ENCODE results near the gene ACBD3. TPM values are rescaled to one million over a fixed set of nuclear protein-coding genes. Genes with fewer than 3 reads are reported as not detected.

ACBD3 gene
- total RNA-seq, 2 experiments from 2014 or later, result 26.5 to 28.3 TPM

GRCh38 chr1:226187019-226187322 lies 430 bp upstream of the ACBD3 start:
- H3K4me3 Mint-ChIP-seq, result peak overlapping the region; percentile 97
- no peaks in the 10 kb centered on the region for H3K27me3 Mint-ChIP-seq
- H3K4me1 ChIP-seq (ENCODE audit: insufficient read depth, low read length), result peaks cover 34% of the 10 kb centered on the region
- peaks cover 26% of the 10 kb centered on the region for H3K36me3 Mint-ChIP-seq (ENCODE audit: low read depth)
- H3K4me3 ChIP-seq (ENCODE audit: low read length), result peak overlapping the region; percentile 93
- no peak for TF ChIP-seq CTCF (IDR thresholded peaks at IDR 0.05)
- ATAC-seq (ENCODE audit: poor library complexity), result no peak
- intact Hi-C loops (cut with DNase I, micrococcal nuclease), result loop anchor here in 1 of 2 experiments (5.0 to 10.0 kb wide), 3 partner anchors 120 to 742 kb away; partner anchors contain the start of genes H3-3A and LIN9
- H3K4me1 Mint-ChIP-seq (ENCODE audit: low read depth), result peaks cover 30% of the 10 kb centered on the region
- DNase-seq, result no peak
- no peaks in the 10 kb centered on the region for H3K9me3 Mint-ChIP-seq
- ChIA-PET CTCF (no interaction called here), POLR2A (interaction anchor here (0.8 to 4.0 kb wide), 3 partner anchors 62 to 221 kb away, joined by 3 to 28 read pairs (median 4); partner anchors contain the start of genes H3-3A and PARP1)
- peak overlapping the region; percentile 89 for H3K27ac Mint-ChIP-seq
- H3K27ac ChIP-seq (ENCODE audit: low read depth in 1 of 2, low read length in 2 of 2), result peak overlapping the region; percentile 70 to 80
- no peaks in the 10 kb centered on the region for H3K9me3 ChIP-seq (ENCODE audit: control insufficient read depth in 1 of 2, insufficient read depth in 1 of 2, low read length in 2 of 2)
- H3K27me3 ChIP-seq (ENCODE audit: control insufficient read depth in 1 of 2, insufficient read depth in 2 of 2, low read length in 2 of 2), result no peaks in the 10 kb centered on the region
- H3K36me3 ChIP-seq (ENCODE audit: insufficient read depth, low read length), result no peaks in the 10 kb centered on the region

- peak overlapping the region; percentile 98 for H3K4me3 Mint-ChIP-seq
- peak overlapping the region; percentile 93 for H3K4me3 ChIP-seq (ENCODE audit: low read length)
- ChIA-PET CTCF (interaction anchor here (2.4 kb wide), 1 partner anchor 12 kb away, joined by 11 read pairs; no protein-coding TSS in a partner anchor), POLR2A (interaction anchor here (0.6 to 4.0 kb wide), 4 partner anchors 12 to 123 kb away, joined by 3 to 28 read pairs (median 3); partner anchors contain the start of gene H3-3A)
- H3K27ac Mint-ChIP-seq, result peak overlapping the region; percentile 89
- H3K36me3 ChIP-seq (ENCODE audit: insufficient read depth, low read length), result peaks cover 9% of the 10 kb centered on the region
- ATAC-seq (ENCODE audit: poor library complexity), result no peak
- no peak overlapping the region for H3K27ac ChIP-seq (ENCODE audit: low read depth in 1 of 2, low read length in 2 of 2)
- no peaks in the 10 kb centered on the region for H3K9me3 Mint-ChIP-seq
- peaks cover 38% of the 10 kb centered on the region for H3K4me1 ChIP-seq (ENCODE audit: insufficient read depth, low read length)
- no peaks in the 10 kb centered on the region for H3K27me3 Mint-ChIP-seq
- H3K4me1 Mint-ChIP-seq (ENCODE audit: low read depth), result peaks cover 46% of the 10 kb centered on the region
- no peaks in the 10 kb centered on the region for H3K9me3 ChIP-seq (ENCODE audit: control insufficient read depth in 1 of 2, insufficient read depth in 1 of 2, low read length in 2 of 2)
- no peaks in the 10 kb centered on the region for H3K27me3 ChIP-seq (ENCODE audit: control insufficient read depth in 1 of 2, insufficient read depth in 2 of 2, low read length in 2 of 2)
- intact Hi-C loops (cut with DNase I, micrococcal nuclease), result loop anchor here in 1 of 2 experiments (5.0 to 10.0 kb wide), 3 partner anchors 122 to 741 kb away; partner anchors contain the start of genes H3-3A and LIN9
- peaks cover 42% of the 10 kb centered on the region for H3K36me3 Mint-ChIP-seq (ENCODE audit: low read depth)
- TF ChIP-seq CTCF (IDR thresholded peaks at IDR 0.05), result no peak
- DNase-seq, result peak in 2 of 14 experiments; percentile 11 to 33
Measured at GRCh38 chr1:226185141-226186036, 1.2 kb downstream of the ACBD3 start.

GRCh38 chr1:226181996-226182714 lies 4.4 kb downstream of the ACBD3 start:
- H3K36me3 Mint-ChIP-seq (ENCODE audit: low read depth), result peaks cover 56% of the 10 kb centered on the region
- no peak for ATAC-seq (ENCODE audit: poor library complexity)
- peaks cover 45% of the 10 kb centered on the region for H3K4me1 ChIP-seq (ENCODE audit: insufficient read depth, low read length)
- no peaks in the 10 kb centered on the region for H3K27me3 Mint-ChIP-seq
- no peak for TF ChIP-seq CTCF (IDR thresholded peaks at IDR 0.05)
- peak in 2 of 14 experiments; percentile 24 to 42 for DNase-seq
- H3K4me3 Mint-ChIP-seq, result peak overlapping the region; percentile 21
- POLR2A ChIA-PET, result interaction anchor here (1.2 kb wide), 1 partner anchor 182 kb away, joined by 3 read pairs; no protein-coding TSS in a partner anchor
- peaks cover 72% of the 10 kb centered on the region for H3K4me1 Mint-ChIP-seq (ENCODE audit: low read depth)
- peaks cover 10% of the 10 kb centered on the region for H3K36me3 ChIP-seq (ENCODE audit: insufficient read depth, low read length)
- intact Hi-C loops (cut with DNase I, micrococcal nuclease), result loop anchor here in 1 of 2 experiments (5.0 to 10.0 kb wide), 2 partner anchors 185 to 737 kb away; partner anchors contain the start of gene SDE2
- no peaks in the 10 kb centered on the region for H3K9me3 Mint-ChIP-seq
- CTCF ChIA-PET, result interaction anchor here (0.6 to 2.2 kb wide), 3 partner anchors 12 to 57 kb away, joined by 3 to 9 read pairs (median 5); no protein-coding TSS in a partner anchor
- H3K27ac ChIP-seq (ENCODE audit: low read depth in 1 of 2, low read length in 2 of 2), result no peak overlapping the region
- H3K27ac Mint-ChIP-seq, result no peak overlapping the region
- no peaks in the 10 kb centered on the region for H3K27me3 ChIP-seq (ENCODE audit: control insufficient read depth in 1 of 2, insufficient read depth in 2 of 2, low read length in 2 of 2)
- H3K9me3 ChIP-seq (ENCODE audit: control insufficient read depth in 1 of 2, insufficient read depth in 1 of 2, low read length in 2 of 2), result no peaks in the 10 kb centered on the region
- H3K4me3 ChIP-seq (ENCODE audit: low read length), result no peak overlapping the region

All from CD4-positive, alpha-beta T cell (primary cell).